ENCODE results near the gene UBTF. TPM values are rescaled to one million over a fixed set of nuclear protein-coding genes. Genes with fewer than 3 reads are reported as not detected.

UBTF gene
- polyA plus RNA-seq, 6 donors from 2014 or later: 20.2 to 77.3 (median 43.0) TPM

GRCh38 chr17:44205962-44206824 lies 13.3 kb downstream of the UBTF start:
- H3K4me3 Mint-ChIP-seq: peak overlapping the region in 1 of 8 donors; percentile 22
- peak overlapping the region in 5 of 6 donors; percentile 18 to 91 (median 46) for H3K27ac Mint-ChIP-seq
- no peak for ATAC-seq (ENCODE audit: low read depth in 2 of 2)

DNA sequence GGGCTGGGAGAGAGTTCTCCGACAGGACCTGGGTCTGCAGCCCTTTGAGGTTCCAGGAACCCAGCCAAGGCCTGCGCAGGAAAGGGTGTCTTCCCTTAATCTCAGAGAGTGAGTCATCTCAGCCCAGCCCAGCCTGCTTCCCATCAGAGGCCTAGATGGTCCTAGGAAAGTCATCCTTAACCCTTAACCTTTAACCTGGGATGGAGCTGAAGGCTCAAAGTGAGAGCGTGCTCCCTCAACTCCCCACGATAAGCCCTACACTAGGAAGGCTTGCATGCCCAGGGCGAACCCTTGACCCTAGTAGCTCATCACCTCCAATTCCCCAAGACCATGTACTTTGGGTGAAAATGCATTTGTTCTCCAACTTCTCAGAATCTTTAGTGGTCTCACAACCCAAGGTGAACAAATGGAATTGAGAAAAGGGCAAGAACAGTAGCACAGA lies 15.0 kb downstream of the UBTF start:
- no peaks in the 10 kb centered on the region for H3K27me3 Mint-ChIP-seq
- H3K36me3 Mint-ChIP-seq: peaks cover 4 to 8% of the 10 kb centered on the region in 2 donors
- peak overlapping the region in 1 of 8 donors; percentile 41 for H3K4me3 Mint-ChIP-seq
- peaks cover 40 to 50% (median 46%) of the 10 kb centered on the region in 3 donors for H3K4me1 Mint-ChIP-seq
- ATAC-seq (ENCODE audit: low read depth in 2 of 2) (no peak), DNase-seq (no peak)
- no peaks in the 10 kb centered on the region for H3K9me3 Mint-ChIP-seq
- peak overlapping the region in 1 of 6 donors; percentile 3 for H3K27ac Mint-ChIP-seq

More at GRCh38 chr17:44205962-44206824, 13.3 kb downstream of the UBTF start:
- H3K4me1 Mint-ChIP-seq: peaks cover 43 to 50% (median 47%) of the 10 kb centered on the region in 3 donors
- no peaks in the 10 kb centered on the region for H3K9me3 Mint-ChIP-seq
- no peak for DNase-seq
- H3K27me3 Mint-ChIP-seq: no peaks in the 10 kb centered on the region
- peaks cover 4 to 8% of the 10 kb centered on the region in 2 donors for H3K36me3 Mint-ChIP-seq

DNA sequence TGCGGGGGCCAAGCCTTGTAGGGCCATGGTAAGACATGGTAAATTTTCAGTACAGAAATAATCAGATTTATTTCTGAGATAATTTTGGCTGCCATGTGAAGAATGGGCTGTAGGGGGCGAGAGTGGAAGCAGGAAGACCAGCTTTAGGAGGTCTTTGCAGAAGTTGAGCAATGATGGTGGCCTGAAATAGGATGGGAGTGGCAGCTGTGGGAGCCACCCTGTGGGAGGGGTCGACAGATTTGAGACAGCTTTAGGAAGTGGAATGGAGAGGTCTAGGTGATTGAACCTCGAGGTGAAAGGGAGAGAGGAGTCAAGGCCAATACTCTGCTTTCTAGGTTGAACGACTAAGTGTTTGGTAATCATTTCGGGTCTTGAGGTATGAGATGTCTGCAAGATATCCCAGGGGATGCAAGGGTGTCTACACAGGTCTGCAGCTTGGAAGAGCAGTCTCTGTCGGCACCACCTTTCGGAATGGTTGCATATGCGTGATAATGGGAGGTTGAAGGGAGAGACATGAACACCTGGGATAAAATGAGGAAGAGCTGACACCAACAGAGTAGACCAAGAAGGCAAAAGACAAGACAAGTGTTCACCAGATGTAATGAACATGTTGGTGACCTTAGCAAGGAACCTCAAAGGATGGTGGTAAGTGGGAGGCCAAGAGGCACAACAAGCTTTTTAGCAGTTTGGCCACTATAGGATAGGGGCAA lies 15.6 kb downstream of the UBTF start:
- Mint-ChIP-seq H3K36me3 (peaks cover 4 to 8% of the 10 kb centered on the region in 2 donors), H3K4me1 (peaks cover 38 to 50% (median 44%) of the 10 kb centered on the region in 3 donors), H3K4me3 (peak overlapping the region in 4 of 8 donors; percentile 16 to 90 (median 64)), H3K27me3 (no peaks in the 10 kb centered on the region), H3K9me3 (no peaks in the 10 kb centered on the region), H3K27ac (peak overlapping the region; percentile 35 to 90 (median 73))
- ATAC-seq (ENCODE audit: low read depth in 2 of 2): no peak
- no peak for DNase-seq

DNA sequence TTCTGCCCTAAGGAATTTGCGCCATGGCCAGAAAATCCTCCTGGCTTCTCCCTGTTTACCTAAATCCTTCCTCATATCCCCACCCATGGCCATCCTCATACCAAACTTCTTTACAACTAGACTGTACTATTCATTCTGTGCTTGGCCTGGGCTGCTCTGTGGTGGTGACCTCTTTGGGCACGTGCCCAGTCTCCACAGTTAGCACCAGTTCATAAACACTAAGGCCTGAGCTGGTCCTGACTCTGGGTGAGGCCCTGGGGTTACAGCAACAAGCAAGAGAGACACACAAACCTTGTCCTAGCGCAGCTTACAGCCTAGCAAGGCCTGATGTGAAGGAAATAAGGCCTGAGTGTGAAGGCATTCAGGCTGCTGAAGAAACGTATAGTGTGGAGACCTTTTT lies 16.7 kb downstream of the UBTF start:
- DNase-seq (no peak), ATAC-seq (ENCODE audit: low read depth in 2 of 2) (no peak)
- peaks cover 41 to 54% (median 46%) of the 10 kb centered on the region in 3 donors for H3K4me1 Mint-ChIP-seq
- H3K4me3 Mint-ChIP-seq: peak overlapping the region in 5 of 8 donors; percentile 2 to 90 (median 54)
- H3K9me3 Mint-ChIP-seq: no peaks in the 10 kb centered on the region
- H3K27me3 Mint-ChIP-seq: no peaks in the 10 kb centered on the region
- H3K27ac Mint-ChIP-seq: peak overlapping the region in 3 of 6 donors; percentile 29 to 67 (median 39)
- H3K36me3 Mint-ChIP-seq: peaks cover 0 to 8% of the 10 kb centered on the region in 2 donors

GRCh38 chr17:44200478-44201155 lies 18.9 kb downstream of the UBTF start:
- H3K4me3 Mint-ChIP-seq: peak overlapping the region; percentile 90 to 95 (median 94)
- peak overlapping the region; percentile 87 to 99 (median 96) for H3K27ac Mint-ChIP-seq
- no peak for DNase-seq
- ATAC-seq (ENCODE audit: low read depth in 2 of 2): no peak
- H3K4me1 Mint-ChIP-seq: peaks cover 46 to 62% (median 56%) of the 10 kb centered on the region in 3 donors
- no peaks in the 10 kb centered on the region for H3K27me3 Mint-ChIP-seq
- no peaks in the 10 kb centered on the region for H3K9me3 Mint-ChIP-seq
- H3K36me3 Mint-ChIP-seq: no peaks in the 10 kb centered on the region

GRCh38 chr17:44199553-44200477 lies 19.7 kb downstream of the UBTF start, which contains the start of gene ATXN7L3:
TSS of gene ATXN7L3 (minus strand) at chr17:44199884. CDS start at chr17:44198070, 1,814 bp downstream.
- Mint-ChIP-seq H3K27ac (peak within 1 kb of the TSS; percentile 87 to 99 (median 96)), H3K4me1 (peaks cover 50 to 62% (median 55%) of the 10 kb centered on the region in 3 donors), H3K36me3 (no peaks in the 10 kb centered on the region), H3K4me3 (peak within 1 kb of the TSS; percentile 92 to 95 (median 94)), H3K27me3 (no peaks in the 10 kb centered on the region), H3K9me3 (no peaks in the 10 kb centered on the region)
- ATAC-seq (ENCODE audit: low read depth in 2 of 2): peak; percentile 76 to 77
- peak; percentile 97 for DNase-seq

DNA sequence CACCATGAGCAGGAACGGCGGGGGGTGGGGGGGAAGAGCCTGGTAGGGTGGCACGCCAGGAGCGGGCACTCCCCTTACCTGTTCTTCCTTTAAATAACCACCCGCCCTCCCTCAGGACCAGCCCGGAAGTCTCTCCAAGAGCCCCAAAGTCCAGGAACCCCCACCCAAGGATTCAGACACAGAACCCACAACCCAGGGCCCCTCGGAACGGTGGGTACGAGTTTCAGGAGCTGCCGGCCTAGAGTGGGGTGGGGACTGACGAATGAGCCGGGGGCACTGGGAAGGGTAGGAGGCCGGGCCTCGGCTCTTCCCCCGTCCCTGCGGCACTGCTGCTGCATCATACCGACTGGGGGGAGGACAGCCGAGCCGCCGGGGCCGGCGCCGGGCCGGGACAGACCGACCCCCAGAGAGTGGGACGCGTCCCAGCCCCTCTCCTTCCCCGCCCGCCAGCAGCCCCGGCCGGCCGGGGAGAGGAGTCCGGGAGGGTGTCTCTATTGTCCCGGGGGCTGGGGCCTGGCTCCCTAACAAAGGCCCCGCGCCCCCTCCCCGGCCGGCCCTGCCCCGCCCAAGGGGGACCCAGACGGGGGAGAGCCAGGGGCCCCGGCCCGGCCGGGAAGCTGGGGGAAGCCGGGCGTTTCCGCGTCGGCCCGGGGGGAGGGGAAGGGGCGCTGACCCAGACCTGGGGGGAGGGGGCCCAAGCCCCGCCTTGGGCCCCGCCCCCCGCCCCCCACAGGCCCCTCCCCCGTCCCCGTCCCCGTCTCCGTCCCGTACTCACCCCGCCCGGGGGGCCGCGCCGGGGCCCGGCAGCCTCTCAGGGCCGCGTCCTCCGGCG lies 20.5 kb downstream of the UBTF start:
- H3K4me1 Mint-ChIP-seq: peaks cover 48 to 59% (median 52%) of the 10 kb centered on the region in 3 donors
- DNase-seq (peak; percentile 67), ATAC-seq (ENCODE audit: low read depth in 2 of 2) (peak; percentile 15 to 17)
- no peaks in the 10 kb centered on the region for H3K27me3 Mint-ChIP-seq
- no peaks in the 10 kb centered on the region for H3K9me3 Mint-ChIP-seq
- peak overlapping the region; percentile 85 to 94 (median 91) for H3K4me3 Mint-ChIP-seq
- H3K27ac Mint-ChIP-seq: peak overlapping the region; percentile 71 to 95 (median 90)
- no peaks in the 10 kb centered on the region for H3K36me3 Mint-ChIP-seq

- H3K27ac Mint-ChIP-seq: peak overlapping the region; percentile 71 to 95 (median 91)
- no peaks in the 10 kb centered on the region for H3K27me3 Mint-ChIP-seq
- H3K4me3 Mint-ChIP-seq: peak overlapping the region; percentile 85 to 94 (median 91)
- H3K4me1 Mint-ChIP-seq: peaks cover 40 to 51% (median 44%) of the 10 kb centered on the region in 3 donors
- no peaks in the 10 kb centered on the region for H3K9me3 Mint-ChIP-seq
- DNase-seq (peak; percentile 44), ATAC-seq (ENCODE audit: low read depth in 2 of 2) (peak; percentile 3)
- H3K36me3 Mint-ChIP-seq: no peaks in the 10 kb centered on the region
These were observed 21.3 kb downstream of the UBTF start for GRCh38 chr17:44197980-44198720.

GRCh38 chr17:44197107-44197506 lies 22.4 kb downstream of the UBTF start:
- H3K4me1 Mint-ChIP-seq: peaks cover 33 to 40% (median 37%) of the 10 kb centered on the region in 3 donors
- peak overlapping the region in 4 of 6 donors; percentile 14 to 85 (median 68) for H3K27ac Mint-ChIP-seq
- no peaks in the 10 kb centered on the region for H3K9me3 Mint-ChIP-seq
- ATAC-seq (ENCODE audit: low read depth in 2 of 2) (no peak), DNase-seq (no peak)
- H3K27me3 Mint-ChIP-seq: no peaks in the 10 kb centered on the region
- H3K36me3 Mint-ChIP-seq: no peaks in the 10 kb centered on the region
- H3K4me3 Mint-ChIP-seq: peak overlapping the region in 2 of 8 donors; percentile 65 to 92

- Mint-ChIP-seq H3K27ac (no peak overlapping the region), H3K36me3 (peaks cover 7 to 9% of the 10 kb centered on the region in 2 donors), H3K27me3 (no peaks in the 10 kb centered on the region), H3K9me3 (no peaks in the 10 kb centered on the region), H3K4me1 (peaks cover 23 to 31% (median 30%) of the 10 kb centered on the region in 3 donors), H3K4me3 (peak overlapping the region in 1 of 8 donors; percentile 50)
- ATAC-seq (ENCODE audit: low read depth in 2 of 2): no peak
- no peak for DNase-seq
These were observed 26.0 kb downstream of the UBTF start for GRCh38 chr17:44193326-44194084.
